ENCODE measurements around the gene RPL18A. TPM values are rescaled to one million over a fixed set of nuclear protein-coding genes. Genes with fewer than 3 reads are reported as not detected.

RPL18A gene
- total and polyA plus RNA-seq, 2 experiments from 2014 or later: 1,314 to 2,829 TPM

DNA sequence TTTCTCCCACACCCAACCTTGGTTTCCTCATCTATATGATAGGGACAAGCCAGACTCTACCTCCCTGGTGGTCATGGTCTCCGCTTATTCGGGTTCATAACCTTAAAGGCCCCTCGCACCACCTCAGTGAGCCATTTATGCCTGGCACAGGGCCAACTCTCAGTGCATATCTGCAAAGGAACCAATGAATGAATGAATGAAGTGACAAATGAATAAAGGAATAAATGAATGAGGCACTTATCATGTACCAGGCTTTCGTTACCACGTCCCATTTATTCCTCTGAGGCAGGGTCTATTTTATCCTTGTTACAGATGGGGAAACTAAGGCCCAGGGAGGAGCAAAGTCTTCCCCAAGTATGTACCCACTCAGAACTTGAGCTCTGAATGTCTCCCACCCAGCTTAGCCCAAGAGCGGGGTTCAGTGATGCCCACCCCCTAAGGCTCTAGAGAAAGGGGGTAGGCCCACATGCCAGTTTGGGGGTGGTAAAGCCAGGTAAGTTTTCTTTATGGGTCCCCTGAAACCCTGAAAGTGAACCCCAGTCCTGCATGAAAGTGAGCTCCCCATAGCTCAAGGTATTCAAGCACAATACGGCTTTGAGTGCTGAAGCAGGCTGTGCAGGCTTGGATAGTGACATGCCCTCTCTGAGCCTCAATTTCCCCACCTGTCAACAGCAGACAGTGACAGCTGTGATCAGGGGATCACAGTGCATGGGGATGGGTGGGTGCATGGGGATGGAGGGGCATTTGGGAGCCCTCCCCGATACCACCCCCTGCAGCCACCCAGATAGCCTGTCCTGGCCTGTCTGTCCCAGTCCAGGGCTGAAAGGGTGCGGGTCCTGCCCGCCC, 11.5 kb downstream of the RPL18A start:
- Histone ChIP-seq H3K4me1 (ENCODE audit: insufficient read depth) (peaks cover 12% of the 10 kb centered on the region; the same call in 1 of the 2 replicates), H3K27ac (ENCODE audit: low read depth) (no peak overlapping the region), H3K4me3 (0 out of 2 replicates have a peak overlapping the region, but pooled peaks have one; percentile 30), H2AFZ (no peak overlapping the region), H3K9me2 (ENCODE audit: insufficient read depth) (no peaks in the 10 kb centered on the region), H3K27me3 (ENCODE audit: insufficient read depth) (peaks cover 41% of the 10 kb centered on the region), H3K79me2 (replicated peaks; ENCODE audit: insufficient read depth) (no peaks in the 10 kb centered on the region), H3F3A (replicated peaks; ENCODE audit: low read depth) (peaks cover 14% of the 10 kb centered on the region; the same call in 1 of the 2 replicates), H3K4me2 (peak overlapping the region; percentile 62), H3K36me3 (ENCODE audit: insufficient read depth) (no peaks in the 10 kb centered on the region), H4K20me1 (replicated peaks; ENCODE audit: insufficient read depth) (no peaks in the 10 kb centered on the region)
- Mint-ChIP-seq H3K36me3 (ENCODE audit: low read depth) (no peaks in the 10 kb centered on the region), H3K4me1 (peaks cover 12% of the 10 kb centered on the region), H3K9me3 (no peaks in the 10 kb centered on the region), H3K27me3 (ENCODE audit: insufficient read depth, low read depth, poor library complexity) (peaks cover 41% of the 10 kb centered on the region), H3K27ac (no peak overlapping the region), H3K4me3 (no peak overlapping the region)
- DNase-seq (ENCODE audit: low spot score) (no peak), ATAC-seq (no peak)
- TF ChIP-seq, protein P1, sequence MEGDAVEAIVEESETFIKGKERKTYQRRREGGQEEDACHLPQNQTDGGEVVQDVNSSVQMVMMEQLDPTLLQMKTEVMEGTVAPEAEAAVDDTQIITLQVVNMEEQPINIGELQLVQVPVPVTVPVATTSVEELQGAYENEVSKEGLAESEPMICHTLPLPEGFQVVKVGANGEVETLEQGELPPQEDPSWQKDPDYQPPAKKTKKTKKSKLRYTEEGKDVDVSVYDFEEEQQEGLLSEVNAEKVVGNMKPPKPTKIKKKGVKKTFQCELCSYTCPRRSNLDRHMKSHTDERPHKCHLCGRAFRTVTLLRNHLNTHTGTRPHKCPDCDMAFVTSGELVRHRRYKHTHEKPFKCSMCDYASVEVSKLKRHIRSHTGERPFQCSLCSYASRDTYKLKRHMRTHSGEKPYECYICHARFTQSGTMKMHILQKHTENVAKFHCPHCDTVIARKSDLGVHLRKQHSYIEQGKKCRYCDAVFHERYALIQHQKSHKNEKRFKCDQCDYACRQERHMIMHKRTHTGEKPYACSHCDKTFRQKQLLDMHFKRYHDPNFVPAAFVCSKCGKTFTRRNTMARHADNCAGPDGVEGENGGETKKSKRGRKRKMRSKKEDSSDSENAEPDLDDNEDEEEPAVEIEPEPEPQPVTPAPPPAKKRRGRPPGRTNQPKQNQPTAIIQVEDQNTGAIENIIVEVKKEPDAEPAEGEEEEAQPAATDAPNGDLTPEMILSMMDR (conservative IDR thresholded peaks at IDR 0.05; ENCODE audit: low read depth in 2 of 2): no peak
- TF ChIP-seq CREB1 (CRISPR knock-in tag; IDR thresholded peaks at IDR 0.05; ENCODE audit: low read depth): no peak
- TF ChIP-seq STAT1 (IDR thresholded peaks at IDR 0.05; ENCODE audit: unreplicated experiment): no peak
- no peak for TF ChIP-seq NANOG (IDR thresholded peaks at IDR 0.05; ENCODE audit: borderline replicate concordance)
- TF ChIP-seq POLR2AphosphoS5 (IDR thresholded peaks at IDR 0.05; ENCODE audit: low read depth): no peak
- TF ChIP-seq ETS1 (IDR thresholded peaks at IDR 0.05): no peak
- TF ChIP-seq JUNB (IDR thresholded peaks at IDR 0.05; ENCODE audit: unreplicated experiment): no peak
- TF ChIP-seq ZNF462 (CRISPR knock-in tag; IDR thresholded peaks at IDR 0.05): no peak
- no peak for TF ChIP-seq EZH2phosphoT487 (IDR thresholded peaks at IDR 0.05; ENCODE audit: unreplicated experiment)
- TF ChIP-seq, protein P2, sequence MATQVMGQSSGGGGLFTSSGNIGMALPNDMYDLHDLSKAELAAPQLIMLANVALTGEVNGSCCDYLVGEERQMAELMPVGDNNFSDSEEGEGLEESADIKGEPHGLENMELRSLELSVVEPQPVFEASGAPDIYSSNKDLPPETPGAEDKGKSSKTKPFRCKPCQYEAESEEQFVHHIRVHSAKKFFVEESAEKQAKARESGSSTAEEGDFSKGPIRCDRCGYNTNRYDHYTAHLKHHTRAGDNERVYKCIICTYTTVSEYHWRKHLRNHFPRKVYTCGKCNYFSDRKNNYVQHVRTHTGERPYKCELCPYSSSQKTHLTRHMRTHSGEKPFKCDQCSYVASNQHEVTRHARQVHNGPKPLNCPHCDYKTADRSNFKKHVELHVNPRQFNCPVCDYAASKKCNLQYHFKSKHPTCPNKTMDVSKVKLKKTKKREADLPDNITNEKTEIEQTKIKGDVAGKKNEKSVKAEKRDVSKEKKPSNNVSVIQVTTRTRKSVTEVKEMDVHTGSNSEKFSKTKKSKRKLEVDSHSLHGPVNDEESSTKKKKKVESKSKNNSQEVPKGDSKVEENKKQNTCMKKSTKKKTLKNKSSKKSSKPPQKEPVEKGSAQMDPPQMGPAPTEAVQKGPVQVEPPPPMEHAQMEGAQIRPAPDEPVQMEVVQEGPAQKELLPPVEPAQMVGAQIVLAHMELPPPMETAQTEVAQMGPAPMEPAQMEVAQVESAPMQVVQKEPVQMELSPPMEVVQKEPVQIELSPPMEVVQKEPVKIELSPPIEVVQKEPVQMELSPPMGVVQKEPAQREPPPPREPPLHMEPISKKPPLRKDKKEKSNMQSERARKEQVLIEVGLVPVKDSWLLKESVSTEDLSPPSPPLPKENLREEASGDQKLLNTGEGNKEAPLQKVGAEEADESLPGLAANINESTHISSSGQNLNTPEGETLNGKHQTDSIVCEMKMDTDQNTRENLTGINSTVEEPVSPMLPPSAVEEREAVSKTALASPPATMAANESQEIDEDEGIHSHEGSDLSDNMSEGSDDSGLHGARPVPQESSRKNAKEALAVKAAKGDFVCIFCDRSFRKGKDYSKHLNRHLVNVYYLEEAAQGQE (IDR thresholded peaks at IDR 0.05; ENCODE audit: unreplicated experiment): no peak
- no peak for TF ChIP-seq ZNF114 (CRISPR knock-in tag; IDR thresholded peaks at IDR 0.05)
- TF ChIP-seq EZH2 (IDR thresholded peaks at IDR 0.05; ENCODE audit: low read depth, unreplicated experiment): no peak
- no peak for TF ChIP-seq ZNF331 (CRISPR knock-in tag; IDR thresholded peaks at IDR 0.05; ENCODE audit: low read depth)

Data from GM23338 (cell line).